Natural killer cell (primary cell): ENCODE measurements around the gene DPYSL5. TPM values are rescaled to one million over a fixed set of nuclear protein-coding genes. Genes with fewer than 3 reads are reported as not detected.

Source experiments
- ATAC-seq, 3 donors: fragments of 150-1000 bp in 2 of 3; fragments of 200-7000 bp in 1 of 3; cut with Tn5 transposase; 1 replicate in 1 of 3; 2 replicates in 2 of 3; pipeline ENCODE4 v1.10.0; 2021; ENCODE audit warnings: mild to moderate bottlenecking in 2 of 3, moderate library complexity in 2 of 3
- DNase-seq, 2 donors: peaks; one replicate each; pipeline versions ENCODE4 v3.0.0 to v3.0.0-alpha.2; 2013 to 2021; ENCODE audit warnings: mixed read lengths in 1 of 2
- H3K27ac ChIP-seq: one replicate; pipeline ENCODE4 v1.5.1; 2013; ENCODE audit warnings: mild to moderate bottlenecking, low read length
- H3K27me3 ChIP-seq: one replicate; pipeline ENCODE4 v1.6.1; 2013; ENCODE audit warnings: low read length; ENCODE audit not compliant: control insufficient read depth, insufficient read depth
- H3K36me3 ChIP-seq: one replicate; pipeline ENCODE4 v1.6.1; 2013; ENCODE audit warnings: low read length; ENCODE audit not compliant: control insufficient read depth, insufficient read depth
- H3K4me1 ChIP-seq: one replicate; pipeline ENCODE4 v1.6.1; 2013; ENCODE audit warnings: low read length; ENCODE audit not compliant: control insufficient read depth, insufficient read depth
- H3K4me3 ChIP-seq: one replicate; pipeline ENCODE4 v1.5.1; 2013; ENCODE audit warnings: low read length
- H3K9me3 ChIP-seq: one replicate; pipeline ENCODE4 v1.6.1; 2013; ENCODE audit warnings: low read length; ENCODE audit not compliant: control insufficient read depth, insufficient read depth
- H3K27ac Mint-ChIP-seq, 2 donors: one replicate each; pipeline ENCODE4 v1.8.0; 2022; ENCODE audit warnings: mild to moderate bottlenecking in 2 of 2, mixed read lengths in 2 of 2, moderate library complexity in 1 of 2
- H3K27me3 Mint-ChIP-seq, 2 donors: one replicate each; pipeline ENCODE4 v1.8.0; 2022; ENCODE audit warnings: low read depth in 2 of 2, mixed read lengths in 2 of 2
- H3K36me3 Mint-ChIP-seq: one replicate; pipeline ENCODE4 v1.8.0; 2022; ENCODE audit warnings: mixed read lengths
- H3K4me1 Mint-ChIP-seq, 2 donors: one replicate each; pipeline ENCODE4 v1.8.0; 2022; ENCODE audit warnings: mixed read lengths in 2 of 2
- H3K4me3 Mint-ChIP-seq: one replicate; pipeline ENCODE4 v1.8.0; 2022; ENCODE audit warnings: mild to moderate bottlenecking, moderate library complexity, mixed read lengths
- H3K9me3 Mint-ChIP-seq, 2 donors: one replicate each; pipeline ENCODE4 v1.8.0; 2022; ENCODE audit warnings: mixed read lengths in 2 of 2
- CTCF ChIP-seq: fragments of 200-600 bp; IDR thresholded peaks from one replicate; pipeline ENCODE4 v1.8.0; 2022; ENCODE audit warnings: antibody characterized with exemption
- WGBS: methylation state at CpG from one replicate; pipeline ENCODE4 v1.1.7; 2013; ENCODE audit warnings: missing lambda C conversion rate; ENCODE audit not compliant: insufficient coverage; 5-methylcytosine and 5-hydroxymethylcytosine counted together
- intact Hi-C: fragments of 100-400 bp; cut with micrococcal nuclease; formaldehyde crosslinking; loops from one replicate; pipeline ENCODE4 v1.14.2; 2022
- total RNA-seq, 4 donors: library from RNA; stranded (reverse); fragments of 120-200 nt in 1 of 4; gene quantifications; one replicate each; pipeline versions ENCODE4 v1.2.3 to v1.2.4, GENCODE V29; 2013 to 2022

DPYSL5 gene
- total RNA-seq, 3 donors from 2014 or later (not counting 1 experiment from before 2014, with no cell fraction given) = not detected

DNA sequence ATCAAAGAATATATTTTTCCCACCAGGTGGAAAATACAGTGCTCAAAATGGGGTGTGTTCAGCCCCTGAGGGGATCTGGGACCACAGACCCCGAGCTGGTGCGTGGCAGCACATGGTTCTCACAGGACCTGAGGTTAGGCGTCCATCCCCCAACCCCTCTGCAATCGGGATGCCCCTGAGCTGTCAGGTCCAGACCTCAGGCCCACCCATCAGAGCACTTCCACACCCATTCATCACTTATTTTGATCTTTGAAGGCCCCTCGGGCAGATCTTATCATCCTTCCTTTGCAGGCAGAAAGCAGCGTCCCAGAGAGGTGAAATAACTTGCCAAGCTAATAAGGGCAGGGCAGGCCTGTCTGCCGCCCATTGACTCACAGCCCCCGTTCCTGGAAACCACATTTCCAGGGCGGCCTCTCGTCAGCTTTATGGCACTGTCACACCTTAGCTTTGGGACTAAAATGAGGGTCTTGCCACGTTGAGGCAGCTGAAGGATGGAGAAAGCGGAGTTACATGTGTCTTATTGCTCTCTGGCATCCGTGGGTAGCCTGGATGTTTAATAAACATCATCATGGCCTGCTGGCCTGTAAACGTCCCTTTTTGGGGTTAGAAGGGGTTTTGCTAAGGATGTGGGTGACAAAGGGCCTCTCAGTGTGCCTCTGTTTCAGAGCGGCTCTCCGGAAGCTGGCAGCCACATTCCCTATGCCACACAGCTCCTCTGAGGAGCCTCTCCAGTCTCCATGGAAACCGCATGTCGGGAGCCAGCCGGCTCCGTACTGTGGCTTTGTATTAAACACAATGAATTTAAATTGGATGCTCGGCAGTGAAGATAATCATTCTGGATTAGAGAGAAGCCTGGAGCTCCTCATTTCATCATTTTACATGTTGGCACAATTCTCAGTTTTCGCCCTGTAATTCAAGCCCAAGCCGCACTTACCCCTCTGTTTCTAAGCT is 64.3 kb downstream of the DPYSL5 start:
- H3K27me3 Mint-ChIP-seq = peaks cover 7 to 11% of the 10 kb centered on the region in 2 donors
- H3K4me1 ChIP-seq = no peaks in the 10 kb centered on the region
- DNase-seq (no peak), ATAC-seq (no peak)
- H3K27me3 ChIP-seq = no peaks in the 10 kb centered on the region
- H3K27ac ChIP-seq = no peak overlapping the region
- no peaks in the 10 kb centered on the region for H3K36me3 Mint-ChIP-seq
- no peak overlapping the region for H3K27ac Mint-ChIP-seq
- intact Hi-C loops = no loop called here
- no peaks in the 10 kb centered on the region for H3K4me1 Mint-ChIP-seq
- no peaks in the 10 kb centered on the region for H3K36me3 ChIP-seq
- TF ChIP-seq CTCF = no peak
- H3K4me3 ChIP-seq = no peak overlapping the region
- H3K9me3 Mint-ChIP-seq = no peaks in the 10 kb centered on the region
- WGBS = 81% methylated on average over 23 of the region's 23 CpGs
- H3K4me3 Mint-ChIP-seq = no peak overlapping the region
- no peaks in the 10 kb centered on the region for H3K9me3 ChIP-seq

- H3K36me3 Mint-ChIP-seq = no peaks in the 10 kb centered on the region
- ATAC-seq = no peak
These were observed 65.7 kb downstream of the DPYSL5 start for GRCh38 chr2:26913606-26913998.

DNA sequence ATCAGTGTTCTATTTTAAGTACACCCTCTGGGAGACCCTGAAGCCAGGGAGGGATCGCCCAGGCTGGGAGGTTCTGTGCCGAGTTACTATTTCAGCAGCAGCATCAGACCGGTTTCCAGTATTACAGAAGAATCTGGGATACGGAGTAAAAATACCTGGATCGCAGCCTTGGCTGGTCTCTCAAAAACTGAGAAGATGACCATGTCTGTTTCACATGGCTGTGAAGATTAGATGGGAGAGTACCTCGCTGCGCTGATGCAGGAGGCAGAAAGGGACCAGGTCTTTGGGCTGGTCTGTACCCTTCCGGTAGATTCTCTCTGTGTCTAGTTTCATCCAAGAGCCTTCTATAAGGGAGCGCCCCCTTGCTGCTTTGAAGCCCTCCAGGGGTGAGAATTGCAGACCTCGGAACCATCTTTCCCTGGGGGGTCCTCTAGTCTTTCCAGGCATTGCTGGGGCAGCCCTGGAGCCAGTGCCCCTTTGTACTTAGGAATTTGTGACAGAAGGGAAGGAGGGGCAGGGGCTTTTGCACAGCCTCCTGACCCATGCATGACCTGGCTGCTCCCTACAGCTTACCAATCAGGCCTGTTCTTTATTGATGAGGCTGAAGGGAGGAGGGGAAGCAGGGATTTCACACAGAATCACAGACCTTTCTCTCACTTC is 66.2 kb downstream of the DPYSL5 start:
- H3K4me3 ChIP-seq = no peak overlapping the region
- Mint-ChIP-seq H3K27ac (no peak overlapping the region), H3K27me3 (peaks cover 0 to 4% of the 10 kb centered on the region in 2 donors), H3K4me1 (no peaks in the 10 kb centered on the region), H3K36me3 (no peaks in the 10 kb centered on the region), H3K4me3 (no peak overlapping the region), H3K9me3 (no peaks in the 10 kb centered on the region)
- H3K27me3 ChIP-seq = no peaks in the 10 kb centered on the region
- H3K4me1 ChIP-seq = no peaks in the 10 kb centered on the region
- no peak overlapping the region for H3K27ac ChIP-seq
- no peak for TF ChIP-seq CTCF
- intact Hi-C loops = no loop called here
- H3K9me3 ChIP-seq = no peaks in the 10 kb centered on the region
- 90% methylated on average over 10 of the region's 10 CpGs for WGBS
- ATAC-seq = no peak
- no peak for DNase-seq
- no peaks in the 10 kb centered on the region for H3K36me3 ChIP-seq

More at GRCh38 chr2:26913606-26913998, 65.7 kb downstream of the DPYSL5 start:
- Mint-ChIP-seq H3K9me3 (no peaks in the 10 kb centered on the region), H3K27me3 (peaks cover 0 to 6% of the 10 kb centered on the region in 2 donors), H3K4me3 (no peak overlapping the region), H3K4me1 (no peaks in the 10 kb centered on the region), H3K27ac (no peak overlapping the region)
- Histone ChIP-seq H3K9me3 (no peaks in the 10 kb centered on the region), H3K27me3 (no peaks in the 10 kb centered on the region), H3K27ac (no peak overlapping the region), H3K4me1 (no peaks in the 10 kb centered on the region), H3K4me3 (no peak overlapping the region), H3K36me3 (no peaks in the 10 kb centered on the region)
- WGBS = 95% methylated on average over 1 of the region's 2 CpGs
- intact Hi-C loops = no loop called here
- DNase-seq = no peak
- TF ChIP-seq CTCF = no peak
